ENCODE measurements around the gene AKAP1. TPM values are rescaled to one million over a fixed set of nuclear protein-coding genes. Genes with fewer than 3 reads are reported as not detected.
A peak's percentile ranks its signal among the peaks of the same experiment; 100 is the strongest.

AKAP1 gene
- total and polyA plus RNA-seq, 4 donors: 18.9 to 68.9 (median 54.7) TPM

DNA sequence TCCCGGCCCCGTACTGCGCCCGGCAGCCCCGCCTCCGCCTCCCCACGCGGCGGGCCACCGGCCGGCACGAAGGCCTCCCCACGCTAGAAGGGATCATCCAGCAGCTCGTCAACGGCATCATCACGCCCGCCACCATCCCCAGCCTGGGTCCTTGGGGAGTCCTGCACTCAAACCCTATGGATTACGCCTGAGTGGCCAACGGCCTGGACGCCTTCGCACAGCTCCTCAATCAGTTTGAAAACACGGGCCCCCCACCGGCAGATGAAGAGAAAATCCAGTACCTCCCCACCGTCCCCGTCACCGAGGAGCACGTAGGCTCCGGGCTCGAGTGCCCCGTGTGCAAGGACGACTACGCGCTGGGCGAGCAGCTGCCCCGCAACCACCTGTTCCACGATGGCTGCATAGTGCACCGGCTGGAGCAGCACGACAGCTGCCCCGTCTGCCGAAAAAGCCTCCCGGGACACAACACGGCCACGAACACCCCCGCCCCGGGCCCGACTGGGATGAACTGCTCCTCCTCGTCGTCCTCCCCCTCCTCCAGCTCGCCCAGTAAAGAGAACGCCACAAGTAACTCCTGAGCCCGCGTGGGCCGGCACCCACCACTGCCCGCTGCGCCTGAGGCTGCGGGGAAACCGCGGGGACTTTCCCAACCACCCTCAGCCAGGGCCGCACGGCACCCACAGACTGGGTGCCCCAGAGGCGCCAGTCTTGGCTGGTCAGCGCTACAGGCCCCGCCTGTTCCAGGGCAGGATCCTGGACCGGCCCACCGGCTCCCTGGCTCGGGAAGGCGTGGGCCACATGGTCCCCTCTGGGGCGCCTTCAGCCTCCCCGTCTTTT, 39.0 kb upstream of the AKAP1 start:
- Histone ChIP-seq H3K9me3 (ENCODE audit: control insufficient read depth, low read length) (no peaks in the 10 kb centered on the region), H3K36me3 (ENCODE audit: control insufficient read depth in 1 of 2, insufficient read depth in 2 of 2, low read length in 1 of 2) (no peaks in the 10 kb centered on the region), H3K27me3 (ENCODE audit: control insufficient read depth in 1 of 2, insufficient read depth in 2 of 2, low read length in 1 of 2) (no peaks in the 10 kb centered on the region), H3K4me1 (ENCODE audit: control insufficient read depth in 1 of 2, insufficient read depth in 2 of 2, low read length in 2 of 2) (no peaks in the 10 kb centered on the region), H3K4me3 (ENCODE audit: low read length in 2 of 2) (peak overlapping the region in 1 of 2 donors; percentile 10), H3K27ac (ENCODE audit: low read depth in 1 of 2, low read length in 2 of 2) (no peak overlapping the region)
- peak; percentile 73 to 78 for DNase-seq
- peak; percentile 75 for ATAC-seq (ENCODE audit: low FRiP score)
- 4 to 10% methylated on average over 69 of the region's 69 CpGs for WGBS, 2 donors
- intact Hi-C loops (cut with DNase I): no loop called here

DNA sequence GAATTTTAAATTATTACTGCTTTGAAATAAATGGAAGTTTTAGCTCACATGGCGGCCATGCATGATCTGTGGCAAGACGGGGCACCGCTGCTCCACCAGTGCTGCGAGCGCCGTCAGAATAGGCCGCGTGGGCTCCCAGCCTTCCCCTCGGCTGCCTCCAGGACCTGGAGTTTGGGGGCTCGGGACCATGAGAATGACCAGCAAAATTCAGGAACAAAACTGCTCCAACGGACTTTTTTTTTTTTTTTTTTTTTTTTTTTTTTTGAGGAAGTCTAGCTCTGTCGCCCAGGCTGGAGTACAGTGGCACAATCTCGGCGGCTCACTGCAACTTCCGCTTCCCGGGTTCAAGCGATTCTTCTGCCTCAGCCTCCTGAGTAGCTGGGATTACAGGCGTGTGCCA, 38.3 kb upstream of the AKAP1 start:
- peak; percentile 62 to 75 for DNase-seq
- H3K9me3 ChIP-seq (ENCODE audit: control insufficient read depth, low read length): no peaks in the 10 kb centered on the region
- intact Hi-C loops (cut with DNase I): no loop called here
- no peaks in the 10 kb centered on the region for H3K4me1 ChIP-seq (ENCODE audit: control insufficient read depth in 1 of 2, insufficient read depth in 2 of 2, low read length in 2 of 2)
- WGBS, 2 donors: 73 to 83% methylated on average over 18 of the region's 18 CpGs
- no peaks in the 10 kb centered on the region for H3K36me3 ChIP-seq (ENCODE audit: control insufficient read depth in 1 of 2, insufficient read depth in 2 of 2, low read length in 1 of 2)
- no peak overlapping the region for H3K27ac ChIP-seq (ENCODE audit: low read depth in 1 of 2, low read length in 2 of 2)
- ATAC-seq (ENCODE audit: low FRiP score): no peak
- peak overlapping the region in 1 of 2 donors; percentile 10 for H3K4me3 ChIP-seq (ENCODE audit: low read length in 2 of 2)
- no peaks in the 10 kb centered on the region for H3K27me3 ChIP-seq (ENCODE audit: control insufficient read depth in 1 of 2, insufficient read depth in 2 of 2, low read length in 1 of 2)

DNA sequence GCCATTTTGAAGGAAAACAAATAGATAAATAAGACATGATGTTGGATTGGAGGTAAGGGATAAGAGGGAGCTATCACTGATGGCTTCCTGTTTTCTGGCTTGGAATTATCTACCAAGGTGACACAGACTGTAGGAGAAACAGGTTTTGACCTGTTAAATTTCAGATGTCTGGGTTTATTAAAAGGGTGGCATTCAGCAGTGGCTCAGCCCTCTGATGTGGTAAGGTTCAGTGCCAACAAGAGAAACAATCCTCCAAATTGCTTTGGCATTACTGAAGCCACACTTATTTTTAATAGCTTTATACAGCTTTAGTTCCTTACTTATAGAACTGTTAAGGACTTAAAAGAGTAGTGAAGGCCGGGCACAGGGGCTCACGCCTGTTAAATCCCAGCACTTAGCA, 37.0 kb upstream of the AKAP1 start:
- Histone ChIP-seq H3K36me3 (ENCODE audit: control insufficient read depth in 1 of 2, insufficient read depth in 2 of 2, low read length in 1 of 2) (no peaks in the 10 kb centered on the region), H3K27me3 (ENCODE audit: control insufficient read depth in 1 of 2, insufficient read depth in 2 of 2, low read length in 1 of 2) (no peaks in the 10 kb centered on the region), H3K27ac (ENCODE audit: low read depth in 1 of 2, low read length in 2 of 2) (no peak overlapping the region), H3K9me3 (ENCODE audit: control insufficient read depth, low read length) (no peaks in the 10 kb centered on the region), H3K4me1 (ENCODE audit: control insufficient read depth in 1 of 2, insufficient read depth in 2 of 2, low read length in 2 of 2) (no peaks in the 10 kb centered on the region), H3K4me3 (ENCODE audit: low read length in 2 of 2) (no peak overlapping the region)
- DNase-seq: no peak
- no peak for ATAC-seq (ENCODE audit: low FRiP score)
- WGBS, 2 donors: 96 to 98% methylated on average over 2 of the region's 2 CpGs
- intact Hi-C loops (cut with DNase I): no loop called here

DNA sequence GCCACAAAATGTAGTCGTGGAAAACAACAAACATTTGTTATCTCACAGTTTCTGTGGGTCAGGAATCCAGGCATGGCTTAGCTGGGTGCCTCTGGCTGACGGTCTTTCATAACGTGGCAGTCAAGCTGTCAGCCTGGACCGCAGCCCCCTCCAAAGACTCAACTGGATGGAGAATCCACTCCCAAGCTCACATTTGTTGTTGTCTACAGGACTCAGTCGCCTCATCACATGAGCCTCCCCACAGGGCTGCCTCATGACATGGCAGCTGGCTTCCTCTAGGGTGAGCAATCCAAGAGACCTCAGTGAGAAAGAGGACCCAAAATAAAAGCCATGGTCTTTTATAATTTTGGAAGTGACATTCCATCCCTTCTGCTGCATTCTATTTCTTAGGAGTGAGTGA, 34.7 kb upstream of the AKAP1 start:
- H3K27me3 ChIP-seq (ENCODE audit: control insufficient read depth in 1 of 2, insufficient read depth in 2 of 2, low read length in 1 of 2): no peaks in the 10 kb centered on the region
- peaks cover 0 to 4% of the 10 kb centered on the region in 2 donors for H3K4me1 ChIP-seq (ENCODE audit: control insufficient read depth in 1 of 2, insufficient read depth in 2 of 2, low read length in 2 of 2)
- no peak overlapping the region for H3K4me3 ChIP-seq (ENCODE audit: low read length in 2 of 2)
- no peaks in the 10 kb centered on the region for H3K36me3 ChIP-seq (ENCODE audit: control insufficient read depth in 1 of 2, insufficient read depth in 2 of 2, low read length in 1 of 2)
- H3K27ac ChIP-seq (ENCODE audit: low read depth in 1 of 2, low read length in 2 of 2): no peak overlapping the region
- ATAC-seq (ENCODE audit: low FRiP score) (no peak), DNase-seq (no peak)
- H3K9me3 ChIP-seq (ENCODE audit: control insufficient read depth, low read length): no peaks in the 10 kb centered on the region
- 78% methylated on average over 5 of the region's 5 CpGs for WGBS, 2 donors
- intact Hi-C loops (cut with DNase I): loop anchor here in 1 of 2 donors (10.0 kb wide), 1 partner anchor 446 kb away; no protein-coding TSS in a partner anchor

DNA sequence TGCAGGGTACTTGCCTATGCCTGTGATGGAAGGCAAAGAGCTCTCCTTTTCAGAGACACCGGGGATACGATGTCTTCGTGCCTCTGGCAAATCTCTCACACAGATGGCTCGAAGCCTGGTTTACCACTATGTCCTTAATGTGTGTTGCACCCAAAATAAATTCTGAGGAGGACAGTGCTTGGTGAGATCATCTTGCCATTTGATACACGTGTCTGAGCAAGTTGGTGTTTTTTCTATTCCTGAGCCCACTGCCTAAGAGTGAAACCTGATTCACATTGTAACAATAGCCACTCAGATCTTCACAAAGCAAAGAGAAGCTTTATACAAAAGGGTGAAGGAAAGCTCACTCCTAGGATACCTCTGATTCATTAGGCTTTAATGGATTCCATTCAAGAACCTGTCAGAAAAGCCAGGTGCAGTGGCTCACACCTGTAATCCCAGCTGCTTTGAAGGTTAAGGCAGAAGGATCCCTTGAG, 33.1 kb upstream of the AKAP1 start:
- Histone ChIP-seq H3K36me3 (ENCODE audit: control insufficient read depth in 1 of 2, insufficient read depth in 2 of 2, low read length in 1 of 2) (no peaks in the 10 kb centered on the region), H3K4me1 (ENCODE audit: control insufficient read depth in 1 of 2, insufficient read depth in 2 of 2, low read length in 2 of 2) (peaks cover 0 to 4% of the 10 kb centered on the region in 2 donors), H3K9me3 (ENCODE audit: control insufficient read depth, low read length) (no peaks in the 10 kb centered on the region), H3K27ac (ENCODE audit: low read depth in 1 of 2, low read length in 2 of 2) (no peak overlapping the region), H3K4me3 (ENCODE audit: low read length in 2 of 2) (no peak overlapping the region), H3K27me3 (ENCODE audit: control insufficient read depth in 1 of 2, insufficient read depth in 2 of 2, low read length in 1 of 2) (no peaks in the 10 kb centered on the region)
- intact Hi-C loops (cut with DNase I): loop anchor here in 1 of 2 donors (10.0 kb wide), 1 partner anchor 447 kb away; no protein-coding TSS in a partner anchor
- 68 to 76% methylated on average over 5 of the region's 5 CpGs for WGBS, 2 donors
- DNase-seq (no peak), ATAC-seq (ENCODE audit: low FRiP score) (no peak)

DNA sequence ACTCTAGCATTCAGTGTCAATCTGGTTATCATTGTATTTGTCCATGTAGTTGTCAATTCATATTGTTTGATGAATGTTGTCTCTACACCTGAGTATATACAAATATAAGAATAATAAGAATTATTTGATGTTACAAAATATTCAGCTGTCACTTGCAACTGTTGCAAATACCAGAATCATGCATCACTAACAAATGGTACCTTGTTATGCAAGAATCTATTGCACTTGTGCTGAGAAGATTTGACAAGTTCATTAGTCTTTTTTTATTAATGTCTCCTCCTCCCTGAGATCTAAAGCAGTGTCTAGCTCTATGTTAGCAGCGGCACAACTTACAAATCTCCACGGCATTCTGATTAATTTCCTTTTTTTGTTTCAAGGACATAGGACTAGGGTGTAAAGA, 22.2 kb upstream of the AKAP1 start:
- 82 to 84% methylated on average over 2 of the region's 2 CpGs for WGBS, 2 donors
- Histone ChIP-seq H3K27ac (ENCODE audit: low read depth in 1 of 2, low read length in 2 of 2) (no peak overlapping the region), H3K27me3 (ENCODE audit: control insufficient read depth in 1 of 2, insufficient read depth in 2 of 2, low read length in 1 of 2) (no peaks in the 10 kb centered on the region), H3K36me3 (ENCODE audit: control insufficient read depth in 1 of 2, insufficient read depth in 2 of 2, low read length in 1 of 2) (no peaks in the 10 kb centered on the region), H3K4me1 (ENCODE audit: control insufficient read depth in 1 of 2, insufficient read depth in 2 of 2, low read length in 2 of 2) (no peaks in the 10 kb centered on the region), H3K9me3 (ENCODE audit: control insufficient read depth, low read length) (no peaks in the 10 kb centered on the region), H3K4me3 (ENCODE audit: low read length in 2 of 2) (no peak overlapping the region)
- ATAC-seq (ENCODE audit: low FRiP score): no peak
- intact Hi-C loops (cut with DNase I): no loop called here
- no peak for DNase-seq

DNA sequence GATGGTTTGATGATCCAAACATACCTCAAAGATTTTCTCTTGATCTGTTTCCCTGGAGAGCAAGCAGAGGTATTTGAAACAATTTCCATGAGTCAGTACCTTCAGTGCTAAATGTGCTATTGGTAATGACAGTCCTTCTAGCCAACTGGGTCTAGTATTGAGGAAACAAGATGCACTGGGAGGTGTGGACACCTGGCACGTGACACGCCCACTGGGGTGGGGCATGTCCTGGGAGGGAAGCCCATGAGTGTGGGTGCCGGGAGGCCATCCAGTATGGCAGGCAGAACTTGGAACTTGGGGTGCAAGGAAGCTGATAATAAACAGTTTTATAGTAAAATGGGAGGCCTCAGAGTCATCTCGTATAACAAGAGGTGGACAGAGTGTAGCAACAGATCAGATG, 17.9 kb upstream of the AKAP1 start:
- ATAC-seq (ENCODE audit: low FRiP score) (no peak), DNase-seq (no peak)
- 92 to 95% methylated on average over 4 of the region's 4 CpGs for WGBS, 2 donors
- H3K4me3 ChIP-seq (ENCODE audit: low read length in 2 of 2): no peak overlapping the region
- H3K9me3 ChIP-seq (ENCODE audit: control insufficient read depth, low read length): no peaks in the 10 kb centered on the region
- H3K27ac ChIP-seq (ENCODE audit: low read depth in 1 of 2, low read length in 2 of 2): no peak overlapping the region
- intact Hi-C loops (cut with DNase I): no loop called here
- no peaks in the 10 kb centered on the region for H3K4me1 ChIP-seq (ENCODE audit: control insufficient read depth in 1 of 2, insufficient read depth in 2 of 2, low read length in 2 of 2)
- H3K27me3 ChIP-seq (ENCODE audit: control insufficient read depth in 1 of 2, insufficient read depth in 2 of 2, low read length in 1 of 2): no peaks in the 10 kb centered on the region
- no peaks in the 10 kb centered on the region for H3K36me3 ChIP-seq (ENCODE audit: control insufficient read depth in 1 of 2, insufficient read depth in 2 of 2, low read length in 1 of 2)

DNA sequence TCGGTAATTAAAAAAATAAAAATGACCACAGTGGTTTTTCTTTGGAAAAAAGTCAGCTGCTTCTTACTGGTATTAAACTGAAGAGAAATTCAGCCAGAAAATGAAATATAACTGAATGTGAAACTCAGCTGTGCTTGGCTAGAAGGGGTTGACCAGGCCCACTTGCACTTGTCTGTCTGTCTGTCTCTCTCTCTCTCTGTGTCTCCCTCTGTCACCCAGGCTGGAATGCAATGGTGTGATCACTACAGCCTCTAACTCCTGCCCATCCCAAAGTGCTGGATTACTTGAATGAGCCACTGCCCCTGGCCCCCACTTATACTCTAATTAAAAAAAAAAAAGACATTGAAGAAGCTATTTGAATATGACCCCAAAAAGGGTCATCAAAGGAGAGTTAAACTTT, 17.3 kb upstream of the AKAP1 start:
- Histone ChIP-seq H3K36me3 (ENCODE audit: control insufficient read depth in 1 of 2, insufficient read depth in 2 of 2, low read length in 1 of 2) (no peaks in the 10 kb centered on the region), H3K4me3 (ENCODE audit: low read length in 2 of 2) (no peak overlapping the region), H3K27ac (ENCODE audit: low read depth in 1 of 2, low read length in 2 of 2) (no peak overlapping the region), H3K9me3 (ENCODE audit: control insufficient read depth, low read length) (no peaks in the 10 kb centered on the region), H3K27me3 (ENCODE audit: control insufficient read depth in 1 of 2, insufficient read depth in 2 of 2, low read length in 1 of 2) (no peaks in the 10 kb centered on the region), H3K4me1 (ENCODE audit: control insufficient read depth in 1 of 2, insufficient read depth in 2 of 2, low read length in 2 of 2) (peaks cover 0 to 4% of the 10 kb centered on the region in 2 donors)
- DNase-seq (no peak), ATAC-seq (ENCODE audit: low FRiP score) (no peak)
- intact Hi-C loops (cut with DNase I): no loop called here
- WGBS, 2 donors: 89 to 95% methylated on average over 1 of the region's 1 CpG

DNA sequence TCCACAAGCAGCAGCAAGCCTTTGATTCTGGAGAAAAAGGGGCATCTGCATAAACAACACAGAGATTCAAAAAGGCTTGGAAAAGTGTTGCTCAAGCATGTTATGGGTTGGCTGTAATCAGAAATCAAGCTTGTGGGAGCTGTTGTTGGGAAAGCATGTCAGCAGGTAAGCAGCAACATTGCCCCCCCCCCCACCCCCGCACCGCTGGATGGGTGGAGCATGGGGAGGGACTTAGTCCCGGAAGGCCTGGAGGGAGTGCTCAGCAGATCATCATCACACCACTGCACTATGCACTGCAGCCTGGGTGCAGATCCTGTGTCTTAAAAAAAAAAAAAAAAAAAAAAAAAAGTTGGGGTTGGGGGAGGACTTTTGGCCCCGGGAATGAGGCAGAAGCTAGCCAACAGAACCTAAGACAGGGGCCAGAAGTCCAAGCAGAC, 16.8 kb upstream of the AKAP1 start:
- Histone ChIP-seq H3K27ac (ENCODE audit: low read depth in 1 of 2, low read length in 2 of 2) (no peak overlapping the region), H3K4me3 (ENCODE audit: low read length in 2 of 2) (no peak overlapping the region), H3K27me3 (ENCODE audit: control insufficient read depth in 1 of 2, insufficient read depth in 2 of 2, low read length in 1 of 2) (no peaks in the 10 kb centered on the region), H3K4me1 (ENCODE audit: control insufficient read depth in 1 of 2, insufficient read depth in 2 of 2, low read length in 2 of 2) (peaks cover 0 to 6% of the 10 kb centered on the region in 2 donors), H3K9me3 (ENCODE audit: control insufficient read depth, low read length) (no peaks in the 10 kb centered on the region), H3K36me3 (ENCODE audit: control insufficient read depth in 1 of 2, insufficient read depth in 2 of 2, low read length in 1 of 2) (no peaks in the 10 kb centered on the region)
- ATAC-seq (ENCODE audit: low FRiP score) (no peak), DNase-seq (no peak)
- 32 to 33% methylated on average over 4 of the region's 4 CpGs for WGBS, 2 donors
- intact Hi-C loops (cut with DNase I): no loop called here
